ENCODE measurements around the gene SDCBP2.

GRCh38 chr20:1319051-1319450, 9.9 kb downstream of the SDCBP2 start:
- no peak for TF ChIP-seq MYBL2 (CRISPR knock-in tag; IDR thresholded peaks at IDR 0.05)
- TF ChIP-seq ZNF121 (CRISPR knock-in tag; IDR thresholded peaks at IDR 0.05), result no peak
- no peak for TF ChIP-seq SP1 (CRISPR knock-in tag; conservative IDR thresholded peaks at IDR 0.05)
- TF ChIP-seq FOXP1 (CRISPR knock-in tag; IDR thresholded peaks at IDR 0.05; ENCODE audit: borderline replicate concordance), result no peak
- no peak for TF ChIP-seq USF2 (CRISPR knock-in tag; IDR thresholded peaks at IDR 0.05)
- TF ChIP-seq, protein P1, sequence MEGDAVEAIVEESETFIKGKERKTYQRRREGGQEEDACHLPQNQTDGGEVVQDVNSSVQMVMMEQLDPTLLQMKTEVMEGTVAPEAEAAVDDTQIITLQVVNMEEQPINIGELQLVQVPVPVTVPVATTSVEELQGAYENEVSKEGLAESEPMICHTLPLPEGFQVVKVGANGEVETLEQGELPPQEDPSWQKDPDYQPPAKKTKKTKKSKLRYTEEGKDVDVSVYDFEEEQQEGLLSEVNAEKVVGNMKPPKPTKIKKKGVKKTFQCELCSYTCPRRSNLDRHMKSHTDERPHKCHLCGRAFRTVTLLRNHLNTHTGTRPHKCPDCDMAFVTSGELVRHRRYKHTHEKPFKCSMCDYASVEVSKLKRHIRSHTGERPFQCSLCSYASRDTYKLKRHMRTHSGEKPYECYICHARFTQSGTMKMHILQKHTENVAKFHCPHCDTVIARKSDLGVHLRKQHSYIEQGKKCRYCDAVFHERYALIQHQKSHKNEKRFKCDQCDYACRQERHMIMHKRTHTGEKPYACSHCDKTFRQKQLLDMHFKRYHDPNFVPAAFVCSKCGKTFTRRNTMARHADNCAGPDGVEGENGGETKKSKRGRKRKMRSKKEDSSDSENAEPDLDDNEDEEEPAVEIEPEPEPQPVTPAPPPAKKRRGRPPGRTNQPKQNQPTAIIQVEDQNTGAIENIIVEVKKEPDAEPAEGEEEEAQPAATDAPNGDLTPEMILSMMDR (IDR thresholded peaks at IDR 0.05), result no peak
- no peak for TF ChIP-seq SMAD4 (CRISPR knock-in tag; IDR thresholded peaks at IDR 0.05)
- no peak for TF ChIP-seq ESRRA (CRISPR knock-in tag; IDR thresholded peaks at IDR 0.05; ENCODE audit: borderline replicate concordance)
- no peak for TF ChIP-seq FOXK1 (CRISPR knock-in tag; IDR thresholded peaks at IDR 0.05)
- no peak for TF ChIP-seq ATF3 (CRISPR knock-in tag; conservative IDR thresholded peaks at IDR 0.05)
- TF ChIP-seq, protein P2, sequence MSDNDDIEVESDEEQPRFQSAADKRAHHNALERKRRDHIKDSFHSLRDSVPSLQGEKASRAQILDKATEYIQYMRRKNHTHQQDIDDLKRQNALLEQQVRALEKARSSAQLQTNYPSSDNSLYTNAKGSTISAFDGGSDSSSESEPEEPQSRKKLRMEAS (CRISPR knock-in tag; IDR thresholded peaks at IDR 0.05), result no peak
- TF ChIP-seq TEAD4 (CRISPR knock-in tag; IDR thresholded peaks at IDR 0.05), result no peak
- no peak for TF ChIP-seq NR2C2 (CRISPR knock-in tag; IDR thresholded peaks at IDR 0.05)
- no peak for TF ChIP-seq CREB1 (CRISPR knock-in tag; IDR thresholded peaks at IDR 0.05)
